ENCODE results near the gene IQCB1. TPM values are rescaled to one million over a fixed set of nuclear protein-coding genes. Genes with fewer than 3 reads are reported as not detected.

IQCB1 gene
- total and polyA plus RNA-seq, 9 of the 15 experiments (the other 6 are each of a cell fraction or from before 2014, with no cell fraction given) = 21.1 to 38.1 (median 27.5) TPM

GRCh38 chr3:121834671-121835464, at the start of gene IQCB1, which contains the start of gene EAF2 (continued):
- TF ChIP-seq RFX5 (IDR thresholded peaks at IDR 0.05; ENCODE audit: low read depth, low read length) (no peak), SAP30 (IDR thresholded peaks at IDR 0.05; ENCODE audit: borderline replicate concordance, insufficient read depth, low read depth, low read length, poor library complexity, severe bottlenecking) (peak; percentile 30), SNAPC5 (CRISPR knock-in tag; IDR thresholded peaks at IDR 0.05) (no peak), BRCA1 (IDR thresholded peaks at IDR 0.05) (no peak), BRCA1 (CRISPR knock-in tag; IDR thresholded peaks at IDR 0.05) (no peak), PML (IDR thresholded peaks at IDR 0.05; ENCODE audit: low read length) (peak; percentile 55; the same call in 1 of the 2 replicates), SRF (CRISPR knock-in tag; IDR thresholded peaks at IDR 0.05) (no peak), ZNF121 (CRISPR knock-in tag; conservative IDR thresholded peaks at IDR 0.05) (no peak), ZNF436 (CRISPR knock-in tag; IDR thresholded peaks at IDR 0.05) (no peak), SRSF1 (IDR thresholded peaks at IDR 0.05; ENCODE audit: low read depth, low read length) (no peak), ZNF184 (CRISPR knock-in tag; IDR thresholded peaks at IDR 0.05) (no peak), ESRRA (IDR thresholded peaks at IDR 0.05; ENCODE audit: borderline replicate concordance, low read depth) (peak; percentile 15; the same call in 1 of the 2 replicates), SAFB (IDR thresholded peaks at IDR 0.05; ENCODE audit: borderline replicate concordance, low read depth, low read length) (no peak), ZNF518B (CRISPR knock-in tag; IDR thresholded peaks at IDR 0.05) (no peak), NR2C2 (CRISPR knock-in tag; IDR thresholded peaks at IDR 0.05) (no peak), NR2C2 (tag; IDR thresholded peaks at IDR 0.05) (peak; percentile 83), ZNF507 (tag; conservative IDR thresholded peaks at IDR 0.05) (no peak)

Measured in K562 (cell line).